Measurements from ENCODE around the gene ARHGAP11A. TPM values are rescaled to one million over a fixed set of nuclear protein-coding genes. Genes with fewer than 3 reads are reported as not detected.

ARHGAP11A gene
- total and polyA plus RNA-seq, 10 of the 15 experiments (the other 5 are each of a cell fraction or from before 2014, with no cell fraction given): 12.4 to 53.6 (median 36.5) TPM

DNA sequence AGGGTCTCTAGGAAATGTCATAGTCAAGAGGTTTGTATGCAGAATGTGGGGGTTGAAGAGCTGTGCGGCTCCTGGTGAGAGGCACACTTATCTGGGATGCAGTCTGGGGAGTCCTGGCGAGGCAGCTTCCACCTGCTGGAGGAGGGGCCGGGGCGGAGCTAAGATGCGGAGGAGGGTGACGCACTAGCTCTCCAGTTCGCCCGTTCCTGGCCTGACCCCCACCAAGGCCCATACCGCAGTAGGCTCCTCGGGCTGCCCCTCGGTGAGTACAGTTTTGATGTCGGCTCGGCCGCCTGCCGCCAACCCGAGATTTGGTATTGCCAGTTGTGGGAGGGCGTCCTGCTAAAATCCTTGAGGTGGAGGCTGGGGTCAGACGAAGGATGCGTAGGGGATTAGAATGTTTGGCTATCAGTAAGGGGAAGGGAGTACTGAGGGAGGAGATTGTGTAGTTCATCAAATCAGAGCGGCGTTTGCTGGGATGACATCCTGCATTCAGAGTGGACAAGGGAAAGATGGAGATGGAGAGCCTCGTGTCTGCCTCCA is 26.3 kb downstream of the ARHGAP11A start, which contains the start of gene SCG5:
SCG5 (plus strand) TSS at position 194 of the 543 bp plus-strand sequence. CDS start 1,883 bp downstream, outside the sequence.
- FAIRE-seq: no peak
- 88% methylated on average over 22 of the region's 22 CpGs for WGBS (ENCODE audit: insufficient coverage, insufficient replicate concordance, low lambda C conversion rate, missing lambda C conversion rate)
- in situ Hi-C loops (cut with MboI): no loop called here
- no peak within 1 kb of the TSS for H2AFZ ChIP-seq (ENCODE audit: control insufficient read depth, low read depth, low read length)
- no peaks in the 10 kb centered on the region for H3K27me3 ChIP-seq (replicated peaks in 1 of 2; ENCODE audit: control insufficient read depth in 2 of 2, insufficient read depth in 2 of 2, low read length in 1 of 2)
- intact Hi-C loops (cut with micrococcal nuclease; ENCODE audit: unreplicated experiment): no loop called here
- no peaks in the 10 kb centered on the region for H4K20me1 ChIP-seq (ENCODE audit: control insufficient read depth, insufficient read depth)
- peak; percentile 68 for TF ChIP-seq POLR2A (IDR thresholded peaks at IDR 0.05; ENCODE audit: low read depth, low read length)
- TF ChIP-seq, protein P1, sequence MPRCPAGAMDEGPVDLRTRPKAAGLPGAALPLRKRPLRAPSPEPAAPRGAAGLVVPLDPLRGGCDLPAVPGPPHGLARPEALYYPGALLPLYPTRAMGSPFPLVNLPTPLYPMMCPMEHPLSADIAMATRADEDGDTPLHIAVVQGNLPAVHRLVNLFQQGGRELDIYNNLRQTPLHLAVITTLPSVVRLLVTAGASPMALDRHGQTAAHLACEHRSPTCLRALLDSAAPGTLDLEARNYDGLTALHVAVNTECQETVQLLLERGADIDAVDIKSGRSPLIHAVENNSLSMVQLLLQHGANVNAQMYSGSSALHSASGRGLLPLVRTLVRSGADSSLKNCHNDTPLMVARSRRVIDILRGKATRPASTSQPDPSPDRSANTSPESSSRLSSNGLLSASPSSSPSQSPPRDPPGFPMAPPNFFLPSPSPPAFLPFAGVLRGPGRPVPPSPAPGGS (IDR thresholded peaks at IDR 0.05; ENCODE audit: borderline replicate concordance, insufficient read depth, low read depth, low read length, poor library complexity, severe bottlenecking): no peak
- POLR2A ChIA-PET: no interaction called here
- no peak for ATAC-seq
- H3K4me2 ChIP-seq (ENCODE audit: control insufficient read depth, insufficient read depth): no peak within 1 kb of the TSS
- no peaks in the 10 kb centered on the region for H3K9me3 ChIP-seq (replicated peaks; ENCODE audit: control insufficient read depth, insufficient read depth, low read length)
- RAD21 ChIA-PET (ENCODE audit: unreplicated experiment): no interaction called here
- H3K79me2 ChIP-seq (ENCODE audit: control insufficient read depth, insufficient read depth, low read length): no peaks in the 10 kb centered on the region
- no peak within 1 kb of the TSS for H3K27ac ChIP-seq (ENCODE audit: control insufficient read depth, insufficient read depth)
- DNase-seq (ENCODE audit: low read depth, low spot score): no peak
- H3K36me3 ChIP-seq (ENCODE audit: control insufficient read depth in 2 of 2, insufficient read depth in 2 of 2, low read length in 1 of 2): peaks cover 0 to 13% of the 10 kb centered on the region in 2 experiments; a peak in 3 of 4 replicates
- SMC1A ChIA-PET (ENCODE audit: uncharacterized antibody, unreplicated experiment): interaction anchor here (0.6 kb wide), 1 partner anchor 1975 kb away, joined by 3 read pairs; no protein-coding TSS in a partner anchor
- BruUV-seq (replicated peaks): no TSS peak
- CTCF ChIA-PET: interaction anchor here (0.7 to 1.4 kb wide), 3 partner anchors 9 to 356 kb away, joined by 3 to 4 read pairs (median 4); no protein-coding TSS in a partner anchor
- no peak within 1 kb of the TSS for H3K9ac ChIP-seq (ENCODE audit: control insufficient read depth, insufficient read depth, low read length)
- H3K4me3 ChIP-seq: no peak within 1 kb of the TSS
- peaks cover 10% of the 10 kb centered on the region for H3K4me1 ChIP-seq (ENCODE audit: control insufficient read depth, insufficient read depth, low read length)

DNA sequence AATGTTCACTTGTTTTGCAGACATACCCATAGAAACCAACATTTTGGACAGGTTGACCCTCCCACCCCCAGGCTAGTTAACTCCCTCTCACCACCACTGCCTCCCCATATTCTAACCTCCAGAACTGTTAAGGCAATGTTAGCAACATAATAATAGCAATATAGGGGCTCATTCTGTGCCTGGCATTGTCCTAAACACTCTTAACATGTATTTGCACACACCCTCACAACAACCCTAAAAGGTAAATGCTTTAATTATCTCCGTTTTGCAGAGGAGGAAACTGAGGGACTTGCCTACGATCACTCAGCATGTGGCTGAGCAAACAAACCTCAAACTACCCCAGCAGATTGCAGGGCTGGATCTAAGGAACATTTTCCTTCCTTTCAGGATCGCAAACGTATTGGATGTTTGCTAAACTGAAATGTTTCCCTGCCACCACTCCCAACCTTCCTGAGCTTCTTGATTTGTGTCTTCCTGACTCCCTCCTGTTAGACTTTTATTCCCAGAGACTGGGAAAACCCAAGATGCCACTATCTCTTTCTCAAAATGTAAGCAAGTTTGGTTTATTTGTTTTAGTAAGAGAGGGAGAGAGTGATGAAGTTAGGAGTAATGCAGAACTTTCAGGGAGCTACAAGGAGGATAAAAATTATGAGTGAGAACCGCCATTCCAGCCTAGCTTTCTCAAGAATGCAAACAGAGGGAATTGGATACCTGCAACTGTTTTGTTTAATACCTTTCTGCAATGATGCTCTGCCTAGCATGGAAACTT is 27.5 kb downstream of the ARHGAP11A start:
- Histone ChIP-seq H3K9me3 (replicated peaks; ENCODE audit: control insufficient read depth, insufficient read depth, low read length) (no peaks in the 10 kb centered on the region), H4K20me1 (ENCODE audit: control insufficient read depth, insufficient read depth) (no peaks in the 10 kb centered on the region), H3K27ac (ENCODE audit: control insufficient read depth, insufficient read depth) (no peak overlapping the region), H3K4me3 (no peak overlapping the region), H3K4me2 (ENCODE audit: control insufficient read depth, insufficient read depth) (no peak overlapping the region), H2AFZ (ENCODE audit: control insufficient read depth, low read depth, low read length) (no peak overlapping the region), H3K4me1 (ENCODE audit: control insufficient read depth, insufficient read depth, low read length) (no peaks in the 10 kb centered on the region), H3K79me2 (ENCODE audit: control insufficient read depth, insufficient read depth, low read length) (no peaks in the 10 kb centered on the region), H3K9ac (ENCODE audit: control insufficient read depth, insufficient read depth, low read length) (no peak overlapping the region), H3K27me3 (replicated peaks in 1 of 2; ENCODE audit: control insufficient read depth in 2 of 2, insufficient read depth in 2 of 2, low read length in 1 of 2) (no peaks in the 10 kb centered on the region), H3K36me3 (ENCODE audit: control insufficient read depth in 2 of 2, insufficient read depth in 2 of 2, low read length in 1 of 2) (peaks cover 0 to under 1% of the 10 kb centered on the region in 2 experiments; a peak in 1 of 4 replicates)
- ChIA-PET SMC1A (ENCODE audit: uncharacterized antibody, unreplicated experiment) (no interaction called here), POLR2A (no interaction called here), RAD21 (ENCODE audit: unreplicated experiment) (no interaction called here), CTCF (interaction anchor here (1.0 to 1.5 kb wide), 3 partner anchors 8 to 11 kb away, joined by 3 to 4 read pairs (median 3); no protein-coding TSS in a partner anchor)
- intact Hi-C loops (cut with micrococcal nuclease; ENCODE audit: unreplicated experiment): no loop called here
- WGBS (ENCODE audit: insufficient coverage, insufficient replicate concordance, low lambda C conversion rate, missing lambda C conversion rate): 86% methylated on average over 5 of the region's 5 CpGs
- in situ Hi-C loops (cut with MboI): no loop called here
- FAIRE-seq (no peak), DNase-seq (ENCODE audit: low read depth, low spot score) (no peak), ATAC-seq (no peak)
- no TSS peak for BruUV-seq (replicated peaks)
- no peak for TF ChIP-seq FOS (IDR thresholded peaks at IDR 0.05; ENCODE audit: borderline replicate concordance, extremely low read depth, insufficient read length)
- TF ChIP-seq SMAD1 (IDR thresholded peaks at IDR 0.05; ENCODE audit: low read depth, partially characterized antibody): no peak
- TF ChIP-seq, protein P2, sequence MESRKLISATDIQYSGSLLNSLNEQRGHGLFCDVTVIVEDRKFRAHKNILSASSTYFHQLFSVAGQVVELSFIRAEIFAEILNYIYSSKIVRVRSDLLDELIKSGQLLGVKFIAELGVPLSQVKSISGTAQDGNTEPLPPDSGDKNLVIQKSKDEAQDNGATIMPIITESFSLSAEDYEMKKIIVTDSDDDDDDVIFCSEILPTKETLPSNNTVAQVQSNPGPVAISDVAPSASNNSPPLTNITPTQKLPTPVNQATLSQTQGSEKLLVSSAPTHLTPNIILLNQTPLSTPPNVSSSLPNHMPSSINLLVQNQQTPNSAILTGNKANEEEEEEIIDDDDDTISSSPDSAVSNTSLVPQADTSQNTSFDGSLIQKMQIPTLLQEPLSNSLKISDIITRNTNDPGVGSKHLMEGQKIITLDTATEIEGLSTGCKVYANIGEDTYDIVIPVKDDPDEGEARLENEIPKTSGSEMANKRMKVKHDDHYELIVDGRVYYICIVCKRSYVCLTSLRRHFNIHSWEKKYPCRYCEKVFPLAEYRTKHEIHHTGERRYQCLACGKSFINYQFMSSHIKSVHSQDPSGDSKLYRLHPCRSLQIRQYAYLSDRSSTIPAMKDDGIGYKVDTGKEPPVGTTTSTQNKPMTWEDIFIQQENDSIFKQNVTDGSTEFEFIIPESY (IDR thresholded peaks at IDR 0.05): no peak
- TF ChIP-seq, protein P3, sequence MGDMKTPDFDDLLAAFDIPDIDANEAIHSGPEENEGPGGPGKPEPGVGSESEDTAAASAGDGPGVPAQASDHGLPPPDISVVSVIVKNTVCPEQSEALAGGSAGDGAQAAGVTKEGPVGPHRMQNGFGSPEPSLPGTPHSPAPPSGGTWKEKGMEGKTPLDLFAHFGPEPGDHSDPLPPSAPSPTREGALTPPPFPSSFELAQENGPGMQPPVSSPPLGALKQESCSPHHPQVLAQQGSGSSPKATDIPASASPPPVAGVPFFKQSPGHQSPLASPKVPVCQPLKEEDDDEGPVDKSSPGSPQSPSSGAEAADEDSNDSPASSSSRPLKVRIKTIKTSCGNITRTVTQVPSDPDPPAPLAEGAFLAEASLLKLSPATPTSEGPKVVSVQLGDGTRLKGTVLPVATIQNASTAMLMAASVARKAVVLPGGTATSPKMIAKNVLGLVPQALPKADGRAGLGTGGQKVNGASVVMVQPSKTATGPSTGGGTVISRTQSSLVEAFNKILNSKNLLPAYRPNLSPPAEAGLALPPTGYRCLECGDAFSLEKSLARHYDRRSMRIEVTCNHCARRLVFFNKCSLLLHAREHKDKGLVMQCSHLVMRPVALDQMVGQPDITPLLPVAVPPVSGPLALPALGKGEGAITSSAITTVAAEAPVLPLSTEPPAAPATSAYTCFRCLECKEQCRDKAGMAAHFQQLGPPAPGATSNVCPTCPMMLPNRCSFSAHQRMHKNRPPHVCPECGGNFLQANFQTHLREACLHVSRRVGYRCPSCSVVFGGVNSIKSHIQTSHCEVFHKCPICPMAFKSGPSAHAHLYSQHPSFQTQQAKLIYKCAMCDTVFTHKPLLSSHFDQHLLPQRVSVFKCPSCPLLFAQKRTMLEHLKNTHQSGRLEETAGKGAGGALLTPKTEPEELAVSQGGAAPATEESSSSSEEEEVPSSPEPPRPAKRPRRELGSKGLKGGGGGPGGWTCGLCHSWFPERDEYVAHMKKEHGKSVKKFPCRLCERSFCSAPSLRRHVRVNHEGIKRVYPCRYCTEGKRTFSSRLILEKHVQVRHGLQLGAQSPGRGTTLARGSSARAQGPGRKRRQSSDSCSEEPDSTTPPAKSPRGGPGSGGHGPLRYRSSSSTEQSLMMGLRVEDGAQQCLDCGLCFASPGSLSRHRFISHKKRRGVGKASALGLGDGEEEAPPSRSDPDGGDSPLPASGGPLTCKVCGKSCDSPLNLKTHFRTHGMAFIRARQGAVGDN (IDR thresholded peaks at IDR 0.05): no peak
